ENCODE measurements around the gene RARRES2.

DNA sequence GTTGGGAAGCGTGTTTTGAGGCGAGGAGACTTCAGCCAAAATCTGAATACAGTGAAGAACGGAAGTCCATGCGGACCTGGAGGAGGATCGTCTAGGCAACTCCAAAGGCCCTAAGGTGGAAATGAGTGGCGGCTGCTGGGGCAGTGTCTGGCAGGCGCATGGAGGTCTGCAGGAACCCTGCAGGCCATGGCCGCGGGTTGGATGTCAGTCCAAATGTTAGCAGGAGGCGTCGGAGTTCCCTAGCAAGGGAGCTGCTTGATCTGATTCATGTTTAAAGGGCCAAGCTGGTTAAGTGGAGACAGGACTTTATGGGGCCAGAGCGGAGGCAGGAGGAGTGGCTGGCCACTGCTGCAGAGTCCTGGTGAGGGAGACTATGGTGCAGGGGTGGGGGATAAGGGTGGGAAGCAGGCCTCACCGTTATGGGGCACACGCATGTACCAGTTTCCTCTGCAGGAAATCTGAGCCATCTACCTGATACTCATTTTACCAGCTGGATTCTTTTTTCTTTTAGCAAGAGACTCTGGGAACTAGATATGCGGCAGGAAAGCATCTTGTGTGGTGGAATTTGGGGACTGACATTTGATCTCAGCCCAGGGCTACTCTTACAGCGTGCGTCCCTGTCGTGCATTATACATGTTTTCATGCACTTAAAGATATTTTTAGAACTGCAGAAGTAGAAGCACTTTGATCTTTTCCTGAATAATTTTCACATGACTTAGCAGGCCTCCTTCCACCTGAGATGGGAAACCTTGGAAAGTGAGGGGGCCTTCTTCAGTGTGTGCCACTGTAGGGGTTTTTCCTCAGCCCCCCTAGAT lies 20.6 kb upstream of the RARRES2 start:
- TF ChIP-seq EP300 (IDR thresholded peaks at IDR 0.05) (no peak), HOXA7 (CRISPR knock-in tag; IDR thresholded peaks at IDR 0.05) (no peak), POLR2A (IDR thresholded peaks at IDR 0.05; ENCODE audit: low read length) (no peak), CHD2 (IDR thresholded peaks at IDR 0.05; ENCODE audit: low read length, partially characterized antibody) (no peak), BHLHE40 (IDR thresholded peaks at IDR 0.05; ENCODE audit: low read depth, low read length) (no peak), NFE2L2 (conservative IDR thresholded peaks at IDR 0.05; ENCODE audit: low read length) (no peak), POLR2AphosphoS2 (conservative IDR thresholded peaks at IDR 0.05; ENCODE audit: low read length) (no peak), NR3C1 (IDR thresholded peaks at IDR 0.05) (no peak), HDAC2 (IDR thresholded peaks at IDR 0.05) (no peak)
- TF ChIP-seq, protein P1, sequence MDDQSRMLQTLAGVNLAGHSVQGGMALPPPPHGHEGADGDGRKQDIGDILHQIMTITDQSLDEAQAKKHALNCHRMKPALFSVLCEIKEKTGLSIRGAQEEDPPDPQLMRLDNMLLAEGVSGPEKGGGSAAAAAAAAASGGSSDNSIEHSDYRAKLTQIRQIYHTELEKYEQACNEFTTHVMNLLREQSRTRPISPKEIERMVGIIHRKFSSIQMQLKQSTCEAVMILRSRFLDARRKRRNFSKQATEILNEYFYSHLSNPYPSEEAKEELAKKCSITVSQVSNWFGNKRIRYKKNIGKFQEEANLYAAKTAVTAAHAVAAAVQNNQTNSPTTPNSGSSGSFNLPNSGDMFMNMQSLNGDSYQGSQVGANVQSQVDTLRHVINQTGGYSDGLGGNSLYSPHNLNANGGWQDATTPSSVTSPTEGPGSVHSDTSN (IDR thresholded peaks at IDR 0.05), result no peak
- TF ChIP-seq, protein P2, sequence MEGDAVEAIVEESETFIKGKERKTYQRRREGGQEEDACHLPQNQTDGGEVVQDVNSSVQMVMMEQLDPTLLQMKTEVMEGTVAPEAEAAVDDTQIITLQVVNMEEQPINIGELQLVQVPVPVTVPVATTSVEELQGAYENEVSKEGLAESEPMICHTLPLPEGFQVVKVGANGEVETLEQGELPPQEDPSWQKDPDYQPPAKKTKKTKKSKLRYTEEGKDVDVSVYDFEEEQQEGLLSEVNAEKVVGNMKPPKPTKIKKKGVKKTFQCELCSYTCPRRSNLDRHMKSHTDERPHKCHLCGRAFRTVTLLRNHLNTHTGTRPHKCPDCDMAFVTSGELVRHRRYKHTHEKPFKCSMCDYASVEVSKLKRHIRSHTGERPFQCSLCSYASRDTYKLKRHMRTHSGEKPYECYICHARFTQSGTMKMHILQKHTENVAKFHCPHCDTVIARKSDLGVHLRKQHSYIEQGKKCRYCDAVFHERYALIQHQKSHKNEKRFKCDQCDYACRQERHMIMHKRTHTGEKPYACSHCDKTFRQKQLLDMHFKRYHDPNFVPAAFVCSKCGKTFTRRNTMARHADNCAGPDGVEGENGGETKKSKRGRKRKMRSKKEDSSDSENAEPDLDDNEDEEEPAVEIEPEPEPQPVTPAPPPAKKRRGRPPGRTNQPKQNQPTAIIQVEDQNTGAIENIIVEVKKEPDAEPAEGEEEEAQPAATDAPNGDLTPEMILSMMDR (IDR thresholded peaks at IDR 0.05), result no peak
- TF ChIP-seq, protein P3, sequence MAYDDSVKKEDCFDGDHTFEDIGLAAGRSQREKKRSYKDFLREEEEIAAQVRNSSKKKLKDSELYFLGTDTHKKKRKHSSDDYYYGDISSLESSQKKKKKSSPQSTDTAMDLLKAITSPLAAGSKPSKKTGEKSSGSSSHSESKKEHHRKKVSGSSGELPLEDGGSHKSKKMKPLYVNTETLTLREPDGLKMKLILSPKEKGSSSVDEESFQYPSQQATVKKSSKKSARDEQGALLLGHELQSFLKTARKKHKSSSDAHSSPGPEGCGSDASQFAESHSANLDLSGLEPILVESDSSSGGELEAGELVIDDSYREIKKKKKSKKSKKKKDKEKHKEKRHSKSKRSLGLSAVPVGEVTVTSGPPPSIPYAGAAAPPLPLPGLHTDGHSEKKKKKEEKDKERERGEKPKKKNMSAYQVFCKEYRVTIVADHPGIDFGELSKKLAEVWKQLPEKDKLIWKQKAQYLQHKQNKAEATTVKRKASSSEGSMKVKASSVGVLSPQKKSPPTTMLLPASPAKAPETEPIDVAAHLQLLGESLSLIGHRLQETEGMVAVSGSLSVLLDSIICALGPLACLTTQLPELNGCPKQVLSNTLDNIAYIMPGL (CRISPR knock-in tag; IDR thresholded peaks at IDR 0.05; ENCODE audit: borderline replicate concordance), result no peak

All from A549 (cell line).